ENCODE measurements around the gene WHAMM. TPM values are rescaled to one million over a fixed set of nuclear protein-coding genes. Genes with fewer than 3 reads are reported as not detected.
"Not testable (repeated sequence)": the region's sequence is repeated elsewhere in the genome, so short reads cannot be mapped to it uniquely, and the experiment has no call there.

The WHAMM gene
- total RNA-seq, 1 donor from 2014 or later: 7.9 TPM

DNA sequence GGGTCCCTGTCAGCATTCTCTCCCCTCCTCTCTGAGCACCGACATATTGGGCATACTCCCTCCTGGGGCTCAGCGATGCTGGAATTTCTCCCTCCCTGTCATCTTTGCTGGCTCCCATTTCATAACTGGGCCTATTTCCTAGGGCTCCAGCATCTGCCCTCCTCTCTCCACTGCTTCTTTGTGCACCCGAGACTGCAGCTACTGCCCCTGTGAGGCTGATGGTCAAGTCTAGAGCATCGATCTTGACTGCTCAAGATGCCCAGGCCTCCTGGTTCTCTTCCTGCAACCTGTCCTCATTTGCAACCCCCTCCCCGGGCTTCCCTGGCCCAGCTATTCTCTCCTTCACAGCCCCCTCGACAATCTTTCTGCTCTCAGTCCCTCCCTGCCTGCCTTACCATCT is 53.5 kb downstream of the WHAMM start:
- no peak for DNase-seq (ENCODE audit: extremely low read depth, low read depth, low spot score)

GRCh38 chr15:82864967-82865366 is 55.5 kb downstream of the WHAMM start:
- no peak for DNase-seq (ENCODE audit: extremely low read depth, low read depth, low spot score)

DNA sequence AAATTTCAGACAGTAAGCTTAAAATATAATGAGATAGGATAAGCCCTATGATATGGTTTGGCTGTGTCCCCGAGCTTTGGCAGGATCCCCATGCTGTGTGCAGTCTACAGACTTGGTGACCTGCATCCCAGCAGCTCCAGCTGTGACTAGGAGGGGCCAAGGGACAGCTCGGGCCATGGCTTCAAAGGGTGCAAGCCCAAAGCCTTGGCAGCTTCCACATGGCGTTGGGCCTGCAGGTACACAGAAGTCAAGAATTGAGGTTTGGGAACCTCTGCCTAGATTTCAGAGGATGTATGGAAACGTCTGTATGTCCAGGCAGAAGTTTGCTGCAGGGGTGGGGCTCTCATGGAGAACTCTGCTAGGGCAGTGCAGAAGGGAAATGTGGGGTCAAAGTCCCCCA is 56.2 kb downstream of the WHAMM start:
- DNase-seq (ENCODE audit: extremely low read depth, low read depth, low spot score): not testable (repeated sequence)

GRCh38 chr15:82865981-82866380 is 56.6 kb downstream of the WHAMM start:
- DNase-seq (ENCODE audit: extremely low read depth, low read depth, low spot score): not testable (repeated sequence)

- DNase-seq (ENCODE audit: extremely low read depth, low read depth, low spot score): no peak
These were observed 61.4 kb downstream of the WHAMM start for GRCh38 chr15:82870727-82871320.

- DNase-seq (ENCODE audit: extremely low read depth, low read depth, low spot score): no peak
These were observed 61.9 kb downstream of the WHAMM start for GRCh38 chr15:82871358-82871757.

DNA sequence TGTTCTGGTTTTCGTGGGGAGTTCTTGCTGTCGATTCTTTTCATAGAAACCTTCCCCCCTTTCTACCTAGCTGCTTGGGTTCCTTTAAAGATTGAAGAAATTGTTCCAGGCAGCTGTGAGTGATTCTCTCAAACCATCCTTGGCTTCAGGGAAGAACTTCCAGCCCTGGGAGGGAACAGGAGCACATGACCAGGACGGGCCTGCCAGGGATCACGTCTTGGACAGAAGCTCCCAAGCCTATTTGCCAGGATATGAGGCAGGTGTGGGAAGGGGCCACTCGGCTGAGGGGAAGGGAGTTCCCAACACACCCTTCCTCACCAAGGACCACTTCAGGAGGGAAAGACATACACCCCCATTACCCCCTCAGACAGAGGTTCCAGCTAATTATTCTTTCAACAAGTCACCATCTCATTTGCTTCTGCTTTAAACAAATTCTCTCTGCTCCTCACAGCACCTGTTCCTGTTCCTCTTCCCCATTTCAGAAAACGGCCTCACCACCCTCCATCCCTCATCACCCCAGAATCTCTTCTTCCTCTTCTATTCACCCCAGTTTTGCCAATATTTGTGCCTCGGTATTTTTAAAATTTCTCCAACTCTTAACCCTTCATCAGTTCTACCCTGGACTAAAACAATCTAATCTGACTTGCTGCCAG is 62.5 kb downstream of the WHAMM start:
- DNase-seq (ENCODE audit: extremely low read depth, low read depth, low spot score): no peak

GRCh38 chr15:82873000-82873680 is 63.7 kb downstream of the WHAMM start:
- no peak for DNase-seq (ENCODE audit: extremely low read depth, low read depth, low spot score)

DNA sequence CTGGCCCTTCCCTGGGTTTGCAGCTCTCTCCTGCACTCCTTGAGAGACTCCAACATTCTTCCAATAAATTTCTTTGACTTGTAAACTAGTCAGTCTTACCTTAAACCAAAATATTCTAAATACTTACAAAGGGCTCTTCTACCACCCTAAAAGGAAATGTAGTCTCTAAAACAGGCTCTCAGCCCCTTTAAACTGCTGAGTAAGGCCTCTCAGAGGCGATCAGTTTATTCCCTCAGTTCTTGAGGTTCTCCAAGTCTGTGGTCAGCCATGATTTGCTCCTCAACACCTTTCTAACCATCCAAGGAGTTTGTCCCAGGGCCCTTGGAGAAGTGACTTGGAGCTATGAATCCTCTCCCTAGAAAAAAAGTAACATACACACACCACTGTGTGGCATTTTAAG is 64.8 kb downstream of the WHAMM start:
- no peak for DNase-seq (ENCODE audit: extremely low read depth, low read depth, low spot score)

- DNase-seq (ENCODE audit: extremely low read depth, low read depth, low spot score): no peak
These were observed 65.5 kb downstream of the WHAMM start for GRCh38 chr15:82874961-82875360.

DNA sequence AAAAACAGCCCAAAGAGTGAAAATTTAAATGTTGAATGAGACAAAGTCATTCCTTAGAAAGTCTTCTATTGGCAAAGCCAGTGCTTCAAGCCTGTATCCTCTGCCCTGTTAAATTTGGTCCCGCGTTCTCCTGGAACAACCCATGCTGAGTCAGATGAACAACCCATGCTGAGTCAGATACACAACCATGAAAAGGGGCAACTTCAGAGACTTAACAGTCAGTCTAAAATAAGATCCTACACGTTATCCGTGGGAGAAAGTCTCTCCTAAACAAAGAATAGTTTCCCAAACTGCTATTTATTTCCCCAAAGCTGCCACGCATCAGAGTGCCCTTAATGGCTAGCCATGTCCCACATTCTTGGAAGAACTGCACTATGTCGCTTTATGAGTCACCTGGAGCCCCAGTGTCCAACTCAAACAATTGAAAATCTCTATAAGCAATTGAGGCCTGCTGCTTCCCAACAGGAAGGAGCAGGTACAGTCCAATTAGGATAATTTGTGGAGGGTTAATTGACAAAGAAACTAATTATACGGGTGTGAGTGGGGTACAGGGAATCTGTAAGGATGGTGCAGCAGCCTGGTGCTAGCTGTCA is 66.1 kb downstream of the WHAMM start:
- no peak for DNase-seq (ENCODE audit: extremely low read depth, low read depth, low spot score)

- DNase-seq (ENCODE audit: extremely low read depth, low read depth, low spot score): no peak
These were observed 68.4 kb downstream of the WHAMM start for GRCh38 chr15:82877825-82878224.

- DNase-seq (ENCODE audit: extremely low read depth, low read depth, low spot score): no peak
These were observed 68.9 kb downstream of the WHAMM start for GRCh38 chr15:82878325-82878724.

- no peak for DNase-seq (ENCODE audit: extremely low read depth, low read depth, low spot score)
These were observed 71.3 kb downstream of the WHAMM start for GRCh38 chr15:82880704-82881103.

DNA sequence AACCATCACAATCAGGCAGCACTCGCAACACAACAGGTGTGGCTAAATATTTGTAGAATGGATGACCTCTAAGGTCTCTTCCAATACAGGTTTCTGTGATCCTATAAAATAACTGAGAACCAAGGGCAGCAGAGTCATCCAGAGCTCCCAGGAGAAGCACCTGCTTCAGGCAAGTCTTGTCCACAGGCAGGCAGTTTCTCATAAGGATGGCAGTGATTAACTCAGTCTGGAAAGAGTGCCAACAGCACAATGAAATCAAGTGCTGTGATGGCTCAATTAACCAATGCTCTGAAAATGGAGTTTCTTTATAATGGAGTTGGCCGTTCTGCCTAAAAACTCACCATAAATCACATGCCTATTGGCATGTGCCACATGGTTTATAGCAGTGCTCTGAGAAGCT is 72.3 kb downstream of the WHAMM start:
- DNase-seq (ENCODE audit: extremely low read depth, low read depth, low spot score): no peak

DNA sequence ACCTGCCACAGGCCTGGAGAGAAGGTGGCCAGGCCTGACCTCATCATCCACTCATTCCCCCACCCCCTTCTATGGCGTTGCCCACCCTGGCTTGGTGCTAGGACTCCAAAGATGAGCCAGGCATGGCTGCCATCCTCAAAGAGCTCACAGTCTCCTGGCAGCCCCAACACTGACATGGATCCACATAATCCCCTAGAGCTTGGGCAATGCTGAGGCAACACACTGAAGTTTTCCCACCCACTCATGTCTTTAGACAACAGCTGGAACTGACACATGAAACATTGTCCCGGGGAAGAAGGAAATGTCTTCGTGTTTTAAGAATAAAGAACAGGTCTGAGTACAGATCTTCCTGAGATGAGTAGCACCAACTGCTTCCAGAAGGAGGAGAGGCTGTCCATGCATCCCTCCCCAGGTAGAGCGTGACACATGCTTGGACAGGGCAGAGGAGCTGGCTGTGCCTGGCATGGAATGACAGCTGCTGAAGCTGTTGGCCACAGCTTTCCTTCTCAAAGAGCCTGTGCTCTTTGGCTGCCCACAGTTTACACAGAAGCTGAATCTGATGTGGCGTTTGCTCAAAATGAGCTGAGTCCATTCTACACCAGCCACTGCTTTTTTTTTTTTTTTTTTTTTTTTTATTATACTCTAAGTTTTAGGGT is 73.0 kb downstream of the WHAMM start:
- no peak for DNase-seq (ENCODE audit: extremely low read depth, low read depth, low spot score)

Other genes with a start within 250 kb of the WHAMM start
- gene CPEB1, start 162.3 kb upstream of the WHAMM start, total RNA-seq: not detected in 2 replicates
- gene AP3B2, start 99.8 kb upstream of the WHAMM start, total RNA-seq: not detected in 2 replicates
- gene FSD2, start 3.6 kb upstream of the WHAMM start, total RNA-seq: 0.47 TPM in 1 of 2 replicates, not detected in the other
- gene HOMER2, start 143.1 kb downstream of the WHAMM start, total RNA-seq: 8.5 and 15.5 TPM in 2 replicates
- gene RAMAC, start 176.6 kb downstream of the WHAMM start, total RNA-seq: 16.5 and 17.5 TPM in 2 replicates
- gene C15orf40, start 202.0 kb downstream of the WHAMM start, total RNA-seq: 8.0 and 14.9 TPM in 2 replicates

Data from glomerular endothelial cell (primary cell).